OCI-LY7 (cell line): ENCODE measurements around the gene TMEM87A.

Source experiments
- CTCF ChIP-seq: fragments of 200-600 bp; sonication (generic); conservative IDR thresholded peaks from 2 replicates; pipeline ENCODE4 v1.5.1; 2014; ENCODE audit warnings: mild to moderate bottlenecking, antibody characterized with exemption, low read length, moderate library complexity, mixed read lengths
- EZH2phosphoT487 ChIP-seq: fragments of 200-600 bp; sonication (generic); IDR thresholded peaks from 2 replicates; pipeline ENCODE4 v1.6.1; 2018; ENCODE audit warnings: low read depth, borderline replicate concordance, mild to moderate bottlenecking, mixed run types, antibody characterized with exemption, low read length, moderate library complexity, mixed read lengths

GRCh38 chr15:42315521-42315920 lies 42.3 kb upstream of the TMEM87A start:
- TF ChIP-seq EZH2phosphoT487 (no peak), CTCF (no peak)
